NCI-H1105 treated with DMSO at 0.1 percent for 48 hours (cell line): ENCODE data around the gene OTUD1.
"Not testable (repeated sequence)": the region's sequence is repeated elsewhere in the genome, so short reads cannot be mapped to it uniquely, and the experiment has no call there.

Experiments
- DNase-seq: peaks from one replicate; lab custom pipeline; 2025; lab: John Stamatoyannopoulos, UW

Gene OTUD1, protein sequence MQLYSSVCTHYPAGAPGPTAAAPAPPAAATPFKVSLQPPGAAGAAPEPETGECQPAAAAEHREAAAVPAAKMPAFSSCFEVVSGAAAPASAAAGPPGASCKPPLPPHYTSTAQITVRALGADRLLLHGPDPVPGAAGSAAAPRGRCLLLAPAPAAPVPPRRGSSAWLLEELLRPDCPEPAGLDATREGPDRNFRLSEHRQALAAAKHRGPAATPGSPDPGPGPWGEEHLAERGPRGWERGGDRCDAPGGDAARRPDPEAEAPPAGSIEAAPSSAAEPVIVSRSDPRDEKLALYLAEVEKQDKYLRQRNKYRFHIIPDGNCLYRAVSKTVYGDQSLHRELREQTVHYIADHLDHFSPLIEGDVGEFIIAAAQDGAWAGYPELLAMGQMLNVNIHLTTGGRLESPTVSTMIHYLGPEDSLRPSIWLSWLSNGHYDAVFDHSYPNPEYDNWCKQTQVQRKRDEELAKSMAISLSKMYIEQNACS

DNA sequence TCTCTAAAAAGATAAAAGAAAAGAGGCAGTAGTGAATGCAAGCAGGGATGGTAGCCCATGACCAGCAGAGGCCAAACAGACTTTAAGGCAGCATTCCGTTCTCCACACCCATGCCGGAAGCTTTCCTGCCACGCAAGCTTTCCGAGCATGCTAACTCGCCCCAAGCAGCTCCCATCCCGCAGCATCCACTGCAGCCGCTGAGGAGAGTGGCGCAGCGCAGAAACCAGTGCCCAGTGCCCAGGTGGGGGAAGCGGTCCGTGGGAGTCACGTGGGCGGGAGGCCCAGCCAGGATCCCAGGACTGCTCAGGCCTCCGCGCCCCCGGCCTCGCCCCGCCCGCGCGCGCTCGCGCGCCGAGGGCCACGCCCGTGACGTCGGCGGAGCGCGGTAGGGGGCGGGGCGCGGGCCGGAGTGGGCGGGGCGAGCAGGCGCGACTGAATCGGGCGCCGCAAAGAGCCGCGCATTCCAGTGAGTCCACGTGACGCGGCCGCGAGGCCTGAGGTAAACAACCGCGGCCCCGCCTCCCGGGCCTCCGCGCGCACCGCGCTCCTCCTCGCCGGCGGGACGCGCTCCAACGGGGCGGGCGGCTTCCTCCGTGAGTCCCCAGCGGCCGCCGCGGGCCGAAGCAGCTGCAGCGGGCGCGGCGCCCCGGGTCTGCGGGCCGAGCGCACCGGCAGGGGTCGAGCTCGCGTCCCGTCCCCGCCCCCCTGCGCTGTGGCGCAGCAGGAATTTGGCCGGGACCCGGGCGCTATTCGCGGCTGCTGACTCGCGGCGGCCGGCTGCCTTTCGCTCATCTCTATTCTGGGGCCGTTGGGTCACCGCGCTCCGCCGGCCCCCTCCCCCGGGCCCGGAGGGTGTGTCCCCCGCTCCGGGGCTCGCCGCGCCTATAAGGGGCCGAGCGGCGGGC, at the start of gene OTUD1:
Gene OTUD1, plus strand, starts transcription at position 529 of the 905 bp plus-strand sequence. CDS start 383 bp downstream, outside the sequence.
- peak; percentile 63 for DNase-seq

DNA sequence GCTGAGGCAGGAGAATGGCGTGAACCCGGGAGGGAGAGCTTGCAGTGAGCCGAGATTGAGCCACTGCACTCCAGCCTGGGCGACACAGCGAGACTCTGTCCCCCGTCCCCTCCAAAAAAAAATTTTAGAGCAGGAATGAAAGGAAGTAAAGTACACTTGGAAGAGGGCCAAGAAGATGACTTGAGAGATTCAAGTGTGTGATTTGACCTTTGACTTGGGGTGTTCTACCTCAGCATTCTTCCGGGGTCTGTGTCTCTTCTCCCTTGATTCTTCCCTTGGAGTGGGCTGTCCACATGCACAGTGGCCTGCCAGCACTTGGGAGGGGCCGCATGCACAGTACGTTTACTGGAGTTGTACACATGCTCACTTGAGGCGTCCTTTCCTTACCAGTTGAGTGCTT, 48.5 kb upstream of the OTUD1 start:
- not testable (repeated sequence) for DNase-seq

DNA sequence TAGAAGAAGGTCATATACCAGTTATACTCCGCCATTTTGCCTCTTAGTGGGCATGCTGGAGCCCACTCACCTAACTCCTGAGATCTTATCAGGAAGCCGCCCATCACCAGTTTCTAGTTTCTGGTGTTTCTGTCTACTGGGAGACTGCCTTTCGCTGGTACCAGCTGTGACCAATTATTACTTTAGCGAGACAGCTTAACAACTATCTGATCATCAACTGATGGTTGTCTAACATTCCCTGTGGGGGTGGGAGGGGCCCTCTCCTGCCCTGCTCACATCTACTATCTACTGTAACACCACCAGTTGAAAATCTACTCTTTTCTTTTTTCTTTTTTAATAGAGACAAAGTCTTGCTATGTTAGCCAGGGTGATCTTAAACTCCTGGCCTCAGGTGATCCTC, 48.1 kb upstream of the OTUD1 start:
- DNase-seq = no peak

DNA sequence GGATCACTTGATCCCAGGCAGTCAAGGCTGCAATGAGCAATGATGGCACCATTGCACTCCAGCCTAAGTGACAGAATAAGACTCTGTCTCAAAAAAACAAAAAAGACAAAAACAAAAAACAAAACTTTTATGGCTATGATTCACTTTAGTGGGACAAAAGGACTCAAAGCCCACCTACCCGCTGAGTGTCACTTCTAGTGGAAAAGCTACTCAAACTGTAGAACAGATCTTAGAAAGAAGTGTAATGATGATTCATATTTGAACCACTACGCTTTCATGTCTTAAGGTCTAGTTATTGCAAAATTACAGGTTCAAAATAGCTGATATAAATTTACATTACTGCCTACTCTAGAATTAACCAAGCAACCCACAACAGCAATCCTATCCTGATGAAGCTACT, 47.1 kb upstream of the OTUD1 start:
- DNase-seq = no peak

DNA sequence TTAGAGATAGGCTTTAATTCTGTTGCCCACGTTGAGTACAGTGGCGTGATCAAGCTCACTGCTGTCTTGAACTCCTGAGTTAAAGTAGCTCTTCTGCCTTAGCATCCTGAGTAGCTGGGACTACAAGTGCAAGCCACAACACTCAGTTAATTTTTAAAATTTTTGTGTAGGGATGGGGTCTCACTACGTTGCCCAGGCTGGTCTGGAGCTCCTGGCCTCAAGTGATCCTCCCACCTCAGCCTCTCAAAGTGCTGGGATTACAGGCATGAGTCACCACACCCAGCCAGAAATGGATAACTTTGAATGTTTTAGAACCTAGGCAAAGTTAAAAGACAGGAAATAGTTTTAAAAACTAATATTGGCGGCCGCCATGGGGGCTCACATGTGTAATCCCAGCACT, 43.9 kb upstream of the OTUD1 start:
- DNase-seq = no peak

DNA sequence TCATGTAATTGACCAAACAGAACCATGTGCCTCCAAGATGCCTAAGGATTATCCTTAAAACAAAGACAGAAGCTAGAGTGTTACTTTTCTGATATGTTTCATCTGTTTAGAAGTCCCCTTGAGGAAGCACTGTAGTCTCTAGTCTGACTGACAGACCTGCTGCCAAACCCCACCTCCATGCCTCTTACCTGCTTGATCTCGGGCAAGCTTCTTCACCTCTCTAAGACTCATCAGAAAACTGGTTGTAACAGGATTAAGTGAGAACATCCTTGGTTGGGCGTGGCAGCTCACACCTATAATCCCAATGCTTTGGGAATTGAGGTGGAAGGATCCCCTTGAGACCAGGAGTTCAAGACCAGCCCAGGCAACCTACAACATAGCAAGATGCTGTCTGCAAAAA, 42.2 kb upstream of the OTUD1 start:
- DNase-seq = no peak

DNA sequence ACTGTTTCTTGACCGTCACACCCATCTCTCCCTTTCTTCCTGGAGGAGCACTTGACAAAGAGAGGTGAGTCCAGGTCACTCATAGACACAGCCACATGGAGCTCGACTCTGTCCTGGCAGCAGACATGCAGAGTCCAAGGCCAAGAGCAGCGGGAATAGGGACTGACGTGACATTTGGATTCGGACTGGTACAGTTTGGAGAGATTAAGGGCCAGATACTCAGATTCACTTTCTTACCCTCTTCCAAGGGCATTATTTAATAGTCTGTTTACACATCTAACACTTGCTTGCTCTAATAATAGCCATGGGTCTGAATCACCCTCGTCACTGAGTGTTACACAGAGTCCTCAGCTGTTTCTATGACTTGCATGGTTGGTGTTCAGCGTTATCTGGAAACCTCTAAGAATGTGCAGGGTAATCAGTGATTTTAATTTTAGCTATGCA, 39.2 kb upstream of the OTUD1 start:
- DNase-seq = no peak

DNA sequence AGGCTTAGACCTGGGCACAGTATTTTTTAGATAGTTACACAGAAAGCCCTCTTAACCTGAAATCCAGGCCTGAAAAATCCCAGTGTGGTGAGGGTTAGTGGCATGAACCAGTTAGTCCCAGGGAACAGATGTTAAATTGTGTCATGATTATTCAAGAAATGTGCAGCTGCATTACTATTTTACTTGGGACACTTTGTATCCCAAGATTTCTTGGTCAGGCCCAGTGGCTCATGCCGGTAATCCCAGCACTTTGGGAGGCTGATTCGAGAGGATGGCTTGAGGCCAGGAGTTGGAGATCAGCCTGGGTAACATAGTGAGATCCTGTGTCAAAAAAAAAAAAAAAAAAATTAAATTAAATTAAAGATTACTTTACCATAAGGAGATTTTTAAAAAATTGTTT, 36.0 kb upstream of the OTUD1 start:
- DNase-seq = no peak

DNA sequence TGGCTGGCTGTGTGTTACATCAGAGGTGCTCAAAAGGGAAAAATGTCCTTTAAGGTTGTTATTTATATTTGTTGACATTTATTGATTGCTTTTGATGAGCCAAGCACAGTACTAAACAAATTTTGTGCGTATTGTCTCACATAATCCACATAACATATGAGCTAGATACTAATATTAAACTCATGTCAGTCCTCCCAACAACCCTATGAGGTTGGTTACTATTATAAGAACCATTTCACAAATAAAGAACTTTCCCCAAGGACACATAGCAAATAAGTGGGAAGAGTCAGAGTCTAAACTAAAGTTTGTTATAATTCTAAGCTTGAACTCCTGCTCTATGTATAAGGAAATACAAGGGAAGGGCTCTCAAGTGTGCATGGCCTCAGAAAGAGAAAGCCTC, 35.6 kb upstream of the OTUD1 start:
- DNase-seq = no peak

DNA sequence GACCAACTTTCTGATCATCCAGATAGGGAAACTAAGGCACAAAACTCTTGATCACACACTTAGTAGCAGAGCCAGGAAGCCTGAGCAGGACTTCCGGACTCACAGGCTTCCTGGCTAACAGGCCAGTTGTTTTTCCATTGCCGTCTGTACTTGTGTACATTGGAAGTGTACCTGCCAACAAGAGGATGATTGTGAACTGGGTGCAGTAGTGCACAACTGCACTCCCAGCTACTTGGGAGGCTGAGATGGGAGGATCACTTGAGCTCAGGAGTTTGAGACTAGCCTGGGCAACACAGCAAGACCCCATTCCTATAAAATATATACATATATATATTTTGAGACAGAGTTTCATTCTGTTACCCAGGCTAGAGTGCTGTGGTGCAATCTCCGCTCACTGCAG, 35.2 kb upstream of the OTUD1 start:
- no peak for DNase-seq

DNA sequence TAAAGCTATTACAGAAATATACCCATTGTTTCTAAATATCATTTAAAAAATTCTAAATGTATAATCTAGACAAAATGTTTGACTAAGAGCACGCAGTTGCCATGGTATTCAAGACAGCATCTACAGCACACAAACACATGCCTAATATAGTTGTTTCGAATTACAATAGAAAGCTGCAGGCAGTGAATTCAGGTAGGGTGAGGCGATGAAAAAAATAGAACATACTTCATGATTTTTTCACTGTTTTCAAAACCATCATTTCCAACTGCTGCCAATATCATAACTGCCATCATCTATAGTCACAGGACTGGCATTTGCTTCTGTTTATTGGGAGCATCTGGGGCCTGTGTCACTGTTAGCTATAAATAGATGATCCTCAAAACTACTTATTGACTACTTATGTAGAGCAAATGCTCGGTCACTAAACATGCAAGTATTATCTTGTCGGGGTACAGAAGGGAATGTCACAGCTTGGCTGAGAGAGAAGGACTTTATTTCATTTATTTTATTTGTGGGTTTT, 34.4 kb upstream of the OTUD1 start:
- DNase-seq = no peak

DNA sequence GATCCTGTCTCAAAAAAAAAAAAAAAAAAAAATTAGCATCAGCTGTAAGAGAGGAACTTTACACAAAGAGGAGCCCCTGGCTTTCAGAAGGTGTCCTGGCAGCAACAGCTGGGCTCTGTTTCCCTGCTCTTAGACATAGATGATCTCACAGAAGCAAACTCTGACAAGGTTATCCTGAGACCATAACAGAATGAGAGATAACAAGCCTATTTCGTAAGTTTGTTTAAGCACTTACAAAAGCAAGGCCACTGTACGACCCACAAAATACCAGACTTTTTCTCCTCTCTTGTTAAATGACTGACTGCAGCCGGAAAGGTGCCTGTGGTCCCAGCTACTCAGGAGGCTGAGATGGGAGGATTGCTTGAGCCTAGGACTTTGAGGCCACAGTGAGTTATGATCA, 33.3 kb upstream of the OTUD1 start:
- DNase-seq = no peak

DNA sequence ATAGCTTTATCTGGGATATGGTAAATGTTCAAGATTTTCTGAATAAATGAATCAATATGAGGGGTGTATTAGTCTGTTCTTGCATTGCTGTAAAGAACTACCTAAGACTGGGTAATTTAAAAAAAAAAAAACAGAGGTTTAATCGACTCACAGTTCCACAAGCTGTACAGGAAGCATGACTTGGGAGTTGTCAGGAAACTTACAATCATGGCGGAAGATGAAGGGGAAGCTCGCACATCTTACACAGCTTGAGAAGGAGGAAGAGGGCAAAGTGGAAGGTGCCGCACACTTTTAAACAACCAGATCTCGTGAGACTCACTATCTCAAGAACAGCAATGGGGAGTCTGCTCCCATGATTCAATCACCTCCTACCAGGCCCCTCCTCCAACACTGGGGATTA, 32.5 kb upstream of the OTUD1 start:
- DNase-seq = no peak

DNA sequence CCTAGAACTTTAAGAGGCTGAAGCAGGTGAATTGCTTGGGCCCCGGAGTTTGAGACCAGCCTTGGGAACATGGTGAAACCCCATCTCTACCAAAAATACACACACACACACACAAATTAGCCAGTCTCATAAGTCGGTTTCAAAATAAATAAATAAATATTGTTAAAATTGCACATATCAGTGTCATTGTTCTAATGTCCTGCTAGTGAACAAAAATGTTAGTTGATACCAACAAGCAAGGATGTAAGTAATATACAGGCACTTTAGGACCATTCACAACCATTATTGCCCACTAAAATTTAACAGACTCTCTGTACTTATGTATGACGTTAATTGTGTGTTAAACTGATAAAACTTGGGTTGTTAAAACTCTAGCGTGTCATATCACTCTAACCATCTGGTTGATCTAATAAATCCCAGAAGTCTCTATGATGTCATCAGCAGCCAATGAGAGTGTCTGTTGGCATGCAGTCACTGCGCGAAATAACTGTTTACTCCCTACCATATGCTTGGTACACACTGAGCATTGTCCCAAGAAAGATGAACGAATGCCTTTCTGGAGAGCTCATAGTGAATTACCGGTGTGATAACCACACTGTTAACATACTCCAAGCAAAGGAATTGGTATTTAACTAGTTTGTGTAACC, 30.4 kb upstream of the OTUD1 start:
- DNase-seq = no peak

DNA sequence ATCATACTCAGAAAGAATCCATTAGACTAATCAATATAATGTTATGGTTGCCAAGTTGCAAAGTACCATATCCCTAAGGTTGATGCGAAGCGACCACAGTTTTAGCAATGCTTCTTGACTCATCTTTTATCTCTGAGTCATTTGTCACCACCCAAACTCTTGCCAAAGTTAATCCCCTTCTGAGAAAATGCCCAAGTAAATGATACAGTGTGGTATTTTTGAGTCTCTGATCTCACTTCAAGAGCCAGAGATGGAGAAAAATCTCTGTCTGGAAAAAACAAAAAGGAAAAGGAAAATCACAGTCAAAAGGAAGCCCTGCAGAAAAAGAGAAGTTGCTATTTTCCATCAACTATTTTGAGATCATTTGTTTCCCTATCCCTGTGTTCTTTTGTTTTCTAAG, 26.7 kb upstream of the OTUD1 start:
- no peak for DNase-seq

DNA sequence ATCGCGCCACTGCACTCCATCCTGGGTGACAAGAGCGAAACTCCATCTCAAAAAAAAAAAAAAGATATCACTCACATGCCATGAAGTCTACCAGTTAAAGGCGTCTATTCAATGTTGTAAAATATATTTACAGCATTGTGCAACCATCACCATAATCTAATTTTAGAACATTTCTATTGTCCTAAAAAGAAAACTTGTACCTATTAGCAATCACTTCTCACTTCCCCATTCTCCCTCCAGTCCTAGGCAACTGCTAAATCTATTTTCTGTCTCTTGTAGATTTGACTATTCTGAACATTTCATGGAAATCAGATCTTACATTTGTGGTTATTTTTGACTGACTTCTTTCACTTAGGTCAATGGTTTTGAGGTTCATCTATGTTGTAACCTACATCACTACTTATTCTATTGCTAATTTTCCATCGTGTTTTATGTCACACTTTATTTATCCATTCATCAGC, 25.2 kb upstream of the OTUD1 start:
- DNase-seq = no peak

DNA sequence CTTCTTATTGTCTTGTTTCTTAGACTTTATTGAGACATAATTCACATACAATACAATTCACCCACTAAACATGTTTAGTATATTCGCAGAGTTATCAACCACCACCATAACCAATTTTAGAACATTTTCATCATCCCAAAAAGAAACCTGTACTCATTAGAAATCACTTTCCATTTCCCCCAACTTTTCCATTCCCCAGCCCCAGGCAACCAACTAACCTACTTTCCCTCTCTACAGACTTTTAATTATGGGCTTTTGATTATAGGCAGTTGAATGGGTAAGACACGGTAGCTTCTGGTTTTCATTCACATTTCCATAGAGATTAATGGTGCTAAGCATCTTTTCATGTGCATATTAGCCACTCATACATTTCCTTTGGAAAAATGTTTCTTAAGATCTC, 24.2 kb upstream of the OTUD1 start:
- DNase-seq = no peak

DNA sequence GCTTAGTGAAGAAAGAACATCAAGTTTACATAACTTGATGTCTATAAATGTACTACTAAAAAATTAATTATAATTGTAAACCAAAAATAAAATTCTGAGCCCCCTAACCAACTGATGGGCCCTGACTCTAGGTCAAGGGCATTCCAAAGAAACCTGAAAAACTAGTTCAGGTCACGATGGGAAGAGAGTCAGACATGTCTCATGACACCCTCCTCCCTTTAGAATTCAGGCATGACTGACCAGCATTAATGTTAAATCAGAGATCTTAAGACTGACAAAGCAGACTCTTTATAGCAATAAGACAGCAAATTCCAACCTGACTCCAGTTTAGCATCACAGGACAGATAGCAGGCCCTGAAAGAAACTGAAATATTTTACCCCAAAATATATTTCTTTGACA, 21.6 kb upstream of the OTUD1 start:
- DNase-seq = no peak

DNA sequence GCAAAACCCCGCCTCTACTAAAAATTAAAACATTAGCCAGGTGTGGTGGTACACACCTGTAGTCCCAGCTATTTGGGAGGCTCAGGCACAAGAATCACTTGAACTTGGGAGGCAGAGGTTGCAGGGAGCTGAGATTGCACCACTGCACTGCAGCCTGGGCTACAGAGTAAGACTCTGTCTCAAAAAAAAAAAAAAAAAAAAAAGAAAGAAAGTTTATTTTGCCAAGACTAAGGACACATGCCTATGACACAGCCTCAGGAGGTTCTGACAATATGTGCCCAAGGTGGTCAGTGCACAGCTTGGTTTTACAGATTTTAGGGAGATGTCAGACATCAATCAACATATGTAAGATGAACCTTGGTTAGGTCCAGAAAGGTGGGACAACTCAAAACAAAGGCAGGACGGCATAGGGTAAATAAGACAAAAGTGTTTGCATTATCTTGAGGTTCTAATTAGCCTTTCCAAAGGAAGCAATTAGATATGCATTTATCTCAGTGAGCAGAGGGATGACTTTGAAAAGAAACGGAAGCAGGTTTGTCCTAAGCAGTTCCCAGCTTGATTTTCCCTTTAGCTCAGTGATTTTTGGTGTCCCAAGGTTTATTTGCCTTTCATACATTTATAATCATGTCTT, 20.7 kb upstream of the OTUD1 start:
- no peak for DNase-seq

DNA sequence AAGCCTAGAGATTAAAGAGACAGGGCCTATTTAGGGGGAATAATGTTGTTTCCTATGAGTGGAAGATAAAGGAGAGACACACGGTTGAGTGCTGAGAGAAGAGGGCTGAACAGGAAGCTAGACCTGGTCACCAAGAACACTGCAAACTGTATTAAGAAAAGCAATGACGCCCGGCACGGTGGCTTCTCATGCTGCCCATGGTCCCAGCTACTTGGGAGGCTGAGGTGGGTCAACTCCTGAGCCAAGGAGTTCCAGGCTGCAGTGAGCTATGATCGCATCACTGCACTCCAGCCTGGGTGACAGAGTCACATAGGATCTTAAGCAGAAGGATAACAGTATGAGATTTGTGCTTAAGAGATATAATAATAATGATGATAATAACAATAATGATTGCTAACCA, 19.7 kb upstream of the OTUD1 start:
- DNase-seq = no peak

DNA sequence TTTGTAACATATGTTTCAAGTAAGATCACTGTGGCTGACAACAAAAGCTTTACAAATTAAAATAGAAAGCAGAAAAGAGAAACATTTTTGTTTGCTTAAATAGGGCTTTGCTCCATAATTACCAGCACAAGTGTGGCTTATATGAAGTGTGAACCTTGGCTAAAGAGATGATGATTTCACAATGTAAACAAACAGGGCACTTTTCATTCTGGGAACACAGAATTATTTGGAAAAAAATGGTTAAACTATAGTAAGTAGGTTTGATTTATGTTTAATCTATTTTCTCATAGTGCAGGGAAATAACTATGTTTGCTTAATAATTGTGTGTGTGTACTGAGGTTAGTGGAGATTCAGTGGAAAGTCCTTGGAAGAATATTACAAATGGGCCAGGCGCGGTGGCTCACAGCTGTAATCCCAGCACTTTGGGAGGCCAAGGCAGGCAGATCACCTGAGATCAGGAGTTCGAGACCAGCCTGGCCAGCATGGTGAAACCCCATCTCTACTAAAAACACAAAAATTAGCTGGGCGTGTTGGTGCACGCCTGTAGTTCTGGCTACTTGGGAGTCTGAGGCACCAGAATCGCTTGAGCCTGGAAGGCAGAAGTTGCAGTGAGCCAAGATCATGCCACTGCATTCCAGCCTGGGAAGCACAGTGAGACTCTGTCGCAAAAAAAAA, 19.1 kb upstream of the OTUD1 start:
- peak; percentile 4 for DNase-seq
